PC-3 (cell line): ENCODE data around the gene FLAD1. TPM values are rescaled to one million over a fixed set of nuclear protein-coding genes. Genes with fewer than 3 reads are reported as not detected.
"Not testable (repeated sequence)": the region's sequence is repeated elsewhere in the genome, so short reads cannot be mapped to it uniquely, and the experiment has no call there.

Experiments used
- ATAC-seq: fragments of 200-7000 bp; cut with Tn5 transposase; 2 replicates; pipeline ENCODE4 v1.9.1; 2020; ENCODE audit warnings: mild to moderate bottlenecking, moderate library complexity
- BruUV-seq: library from RNA; stranded (reverse); fragments of 400-500 nt; replicated peaks from 2 replicates; lab custom pipeline; 2021; lab: Mats Ljungman, UMichigan
- CTCF ChIA-PET: fragments of 300-600 bp; sonication (Branson Sonifier 250); formaldehyde crosslinking; loops from one replicate; lab custom pipeline; 2022; ENCODE audit warnings: antibody characterized with exemption; lab: Charles Lee
- POLR2A ChIA-PET: fragments of 300-600 bp; sonication (Branson Sonifier 250); formaldehyde crosslinking; loops from one replicate; lab custom pipeline; 2022; ENCODE audit warnings: antibody characterized with exemption; ENCODE audit not compliant: unreplicated experiment; lab: Charles Lee
- DNase-seq: peaks from one replicate; pipeline ENCODE4 v3.0.0-alpha.2; 2015
- H2AFZ ChIP-seq: fragments of 300-600 bp; sonication (generic); 2 replicates; pipeline ENCODE4 v1.6.0; 2016; ENCODE audit warnings: antibody characterized with exemption, low read length
- H3F3A ChIP-seq: fragments of 300-600 bp; sonication (generic); one replicate; pipeline ENCODE4 v1.6.0; 2017; ENCODE audit warnings: antibody characterized with exemption, low read length, control low read depth, mild to moderate bottlenecking; ENCODE audit not compliant: unreplicated experiment
- H3K27ac ChIP-seq: fragments of 300-600 bp; sonication (generic); 2 replicates; pipeline ENCODE4 v1.5.1; 2016; ENCODE audit warnings: mild to moderate bottlenecking, low read length
- H3K27me3 ChIP-seq: fragments of 300-600 bp; sonication (generic); 2 replicates; pipeline ENCODE4 v1.6.1; 2016; ENCODE audit warnings: low read length, mixed read lengths
- H3K36me3 ChIP-seq: fragments of 300-600 bp; sonication (generic); 2 replicates; pipeline ENCODE4 v1.6.1; 2016; ENCODE audit warnings: low read depth, mixed run types, low read length, mixed read lengths
- H3K4me1 ChIP-seq: fragments of 300-600 bp; sonication (generic); 2 replicates; pipeline ENCODE4 v1.5.1; 2016; ENCODE audit warnings: low read length; ENCODE audit not compliant: insufficient read depth
- H3K4me2 ChIP-seq: fragments of 300-600 bp; sonication (generic); 2 replicates; pipeline ENCODE4 v1.6.0; 2016; ENCODE audit warnings: low read length
- H3K4me3 ChIP-seq: fragments of 300-600 bp; sonication (generic); 2 replicates; pipeline ENCODE4 v1.5.1; 2016; ENCODE audit warnings: mild to moderate bottlenecking, low read length, mixed read lengths
- H3K79me2 ChIP-seq: fragments of 300-600 bp; sonication (generic); 2 replicates; pipeline ENCODE4 v1.6.1; 2017; ENCODE audit warnings: low read length, mixed read lengths
- H3K9ac ChIP-seq: fragments of 300-600 bp; sonication (generic); 2 replicates; pipeline ENCODE4 v1.6.0; 2016; ENCODE audit warnings: mild to moderate bottlenecking, low read length
- H3K9me2 ChIP-seq: fragments of 300-600 bp; sonication (generic); replicated peaks from 2 replicates; pipeline ENCODE4 v1.6.1; 2016; ENCODE audit warnings: mixed run types, low read length, mixed read lengths
- H3K9me3 ChIP-seq: fragments of 300-600 bp; sonication (generic); 2 replicates; pipeline ENCODE4 v1.6.1; 2016; ENCODE audit warnings: low read length, mixed read lengths
- H4K20me1 ChIP-seq: fragments of 300-600 bp; sonication (generic); 2 replicates; pipeline ENCODE4 v1.6.1; 2016; ENCODE audit warnings: low read length, mixed read lengths
- CTCF ChIP-seq: fragments of 300-600 bp; sonication (generic); conservative IDR thresholded peaks from 2 replicates; pipeline ENCODE4 v1.5.1; 2017; ENCODE audit warnings: antibody characterized with exemption, low read depth, mild to moderate bottlenecking, low read length
- EZH2 ChIP-seq: fragments of 300-600 bp; sonication (generic); IDR thresholded peaks from one replicate; pipeline ENCODE4 v1.6.1; 2017; ENCODE audit warnings: antibody characterized with exemption, mild to moderate bottlenecking, low read length; ENCODE audit not compliant: unreplicated experiment
- EZH2phosphoT487 ChIP-seq: fragments of 300-600 bp; sonication (generic); IDR thresholded peaks from 2 replicates; pipeline ENCODE4 v1.6.1; 2018; ENCODE audit warnings: mild to moderate bottlenecking, antibody characterized with exemption, low read length, borderline replicate concordance
- intact Hi-C: fragments of 100-400 bp; cut with micrococcal nuclease; formaldehyde crosslinking; loops from 2 replicates; pipeline ENCODE4 v1.9.0; 2023
- total RNA-seq: library from RNA; depleted of rRNA; stranded (reverse); fragments of >200 nt; gene quantifications from 2 replicates; pipeline ENCODE4 v1.2.3, GENCODE V29; 2014

FLAD1 gene
- total RNA-seq, 1 experiment from 2014 or later: 84.0 TPM

GRCh38 chr1:154974808-154975408 is 8.2 kb upstream of the FLAD1 start:
- BruUV-seq: no TSS peak
- peak; percentile 32 for ATAC-seq
- H3K4me1 ChIP-seq: peaks cover 55% of the 10 kb centered on the region
- peak overlapping the region; percentile 96 for H3K27ac ChIP-seq
- intact Hi-C loops: loop anchor here (1.0 to 5.0 kb wide), 4 partner anchors 26 to 162 kb away; partner anchors contain the start of genes EFNA4 and SLC50A1
- H4K20me1 ChIP-seq: peaks cover 13% of the 10 kb centered on the region; the same call in 1 of the 2 replicates
- TF ChIP-seq EZH2phosphoT487 (no peak), EZH2 (no peak), CTCF (no peak)
- no peaks in the 10 kb centered on the region for H3K9me2 ChIP-seq
- DNase-seq: peak; percentile 98
- H3K27me3 ChIP-seq: no peaks in the 10 kb centered on the region
- CTCF ChIA-PET: interaction anchor here (1.0 kb wide), 1 partner anchor 110 kb away, joined by 3 read pairs; no protein-coding TSS in a partner anchor
- H3K4me3 ChIP-seq: peak overlapping the region; percentile 80
- peaks cover 9% of the 10 kb centered on the region for H3F3A ChIP-seq
- H3K36me3 ChIP-seq: peaks cover 20% of the 10 kb centered on the region
- no peaks in the 10 kb centered on the region for H3K9me3 ChIP-seq
- H3K4me2 ChIP-seq: peak overlapping the region; percentile 88
- H3K79me2 ChIP-seq: peaks cover 71% of the 10 kb centered on the region
- peak overlapping the region; percentile 65 for H2AFZ ChIP-seq
- peak overlapping the region; percentile 89 for H3K9ac ChIP-seq
- POLR2A ChIA-PET: no interaction called here

GRCh38 chr1:154975409-154976059 is 7.6 kb upstream of the FLAD1 start:
- DNase-seq (no peak), ATAC-seq (no peak)
- Histone ChIP-seq H3K9me2 (no peaks in the 10 kb centered on the region), H3K4me1 (peaks cover 48% of the 10 kb centered on the region), H3K27me3 (no peaks in the 10 kb centered on the region), H3K9ac (peak overlapping the region; percentile 89), H4K20me1 (peaks cover 13% of the 10 kb centered on the region; the same call in 1 of the 2 replicates), H3K4me2 (peak overlapping the region; percentile 88), H3K4me3 (peak overlapping the region; percentile 80), H3F3A (peaks cover 9% of the 10 kb centered on the region), H3K36me3 (peaks cover 23% of the 10 kb centered on the region), H2AFZ (peak overlapping the region; percentile 65), H3K9me3 (no peaks in the 10 kb centered on the region), H3K27ac (peak overlapping the region; percentile 96), H3K79me2 (peaks cover 65% of the 10 kb centered on the region)
- TSS peak; percentile 67 for BruUV-seq
- intact Hi-C loops: no loop called here
- POLR2A ChIA-PET: no interaction called here
- CTCF ChIA-PET: interaction anchor here (1.0 kb wide), 1 partner anchor 110 kb away, joined by 3 read pairs; no protein-coding TSS in a partner anchor
- TF ChIP-seq CTCF: no peak
- no peak for TF ChIP-seq EZH2phosphoT487
- TF ChIP-seq EZH2: no peak

- H3K27me3 ChIP-seq, DNase-seq, POLR2A ChIA-PET, H3K9me3 ChIP-seq, H3K9ac ChIP-seq, H2AFZ ChIP-seq, H3K9me2 ChIP-seq, intact Hi-C loops, ATAC-seq, BruUV-seq, H3K27ac ChIP-seq, CTCF ChIA-PET: not testable (repeated sequence)
- 0 out of 2 replicates have a peak overlapping the region, but pooled peaks have one; percentile 80 for H3K4me3 ChIP-seq
- H3K36me3 ChIP-seq: peaks cover 26% of the 10 kb centered on the region
- H3F3A ChIP-seq: peaks cover 10% of the 10 kb centered on the region
- peaks cover 51% of the 10 kb centered on the region for H3K79me2 ChIP-seq
- peak overlapping the region; percentile 41; the same call in 1 of the 2 replicates for H3K4me2 ChIP-seq
- peaks cover 13% of the 10 kb centered on the region; the same call in 1 of the 2 replicates for H4K20me1 ChIP-seq
- H3K4me1 ChIP-seq: peaks cover 32% of the 10 kb centered on the region
Observed at GRCh38 chr1:154977762-154978161, 5.4 kb upstream of the FLAD1 start.
